Osteoblast (primary cell): Measurements from ENCODE around the gene DLG4. TPM values are rescaled to one million over a fixed set of nuclear protein-coding genes. Genes with fewer than 3 reads are reported as not detected.

ENCODE experiments used
- DNase-seq: peaks from one replicate; pipeline ENCODE4 v3.0.0; 2011; ENCODE audit warnings: low spot score, mixed read lengths; ENCODE audit not compliant: insufficient read length; ENCODE audit errors: missing footprints
- H2AFZ ChIP-seq: 2 replicates; pipeline ENCODE4 v1.6.0; 2011; ENCODE audit warnings: mild to moderate bottlenecking, low read length
- H3K27ac ChIP-seq: 2 replicates; pipeline ENCODE4 v1.5.1; 2011; ENCODE audit warnings: mild to moderate bottlenecking, low read depth, low read length, moderate library complexity
- H3K27me3 ChIP-seq: 2 replicates; pipeline ENCODE4 v1.6.0; 2012; ENCODE audit warnings: mild to moderate bottlenecking, control low read depth, inconsistent platforms, low read length, moderate library complexity; ENCODE audit not compliant: insufficient read depth
- H3K36me3 ChIP-seq: 2 replicates; pipeline ENCODE4 v1.5.1; 2011; ENCODE audit warnings: mild to moderate bottlenecking, low read length, control low read depth, moderate library complexity; ENCODE audit not compliant: insufficient read depth
- H3K4me1 ChIP-seq: 2 replicates; pipeline ENCODE4 v1.5.1; 2011; ENCODE audit warnings: mild to moderate bottlenecking, low read length, control low read depth, moderate library complexity; ENCODE audit not compliant: insufficient read depth
- H3K4me2 ChIP-seq: 2 replicates; pipeline ENCODE4 v1.6.0; 2011; ENCODE audit warnings: mild to moderate bottlenecking, low read length; ENCODE audit not compliant: insufficient read depth
- H3K4me3 ChIP-seq: fragments of 200-600 bp; sonication (generic); 3 replicates; pipeline ENCODE4 v1.5.1; 2012; ENCODE audit warnings: mild to moderate bottlenecking, low read length, inconsistent platforms; ENCODE audit not compliant: insufficient read depth
- H3K79me2 ChIP-seq: 2 replicates; pipeline ENCODE4 v1.6.0; 2012; ENCODE audit warnings: mild to moderate bottlenecking, low read length, control low read depth, inconsistent platforms; ENCODE audit not compliant: insufficient read depth
- H3K9me3 ChIP-seq: 2 replicates; pipeline ENCODE4 v1.5.1; 2011; ENCODE audit warnings: low read depth, low read length, control low read depth
- H4K20me1 ChIP-seq: 2 replicates; pipeline ENCODE4 v1.6.0; 2012; ENCODE audit warnings: mild to moderate bottlenecking, low read length, control low read depth; ENCODE audit not compliant: insufficient read depth
- CTCF ChIP-seq: IDR thresholded peaks from 2 replicates; pipeline ENCODE4 v1.5.1; 2011; ENCODE audit warnings: mild to moderate bottlenecking, low read depth, low read length, moderate library complexity; ENCODE audit errors: extremely low read depth
- total RNA-seq: library from RNA; depleted of rRNA; stranded (reverse); fragments of >200 nt; gene quantifications from 2 replicates; pipeline ENCODE4 v1.2.3, GENCODE V29; 2012

Gene DLG4
- total RNA-seq, 1 donor = 10.1 TPM

- Histone ChIP-seq H3K9me3 (no peaks in the 10 kb centered on the region), H3K27me3 (no peaks in the 10 kb centered on the region), H3K4me1 (peaks cover 31% of the 10 kb centered on the region), H3K4me2 (peak within 1 kb of the TSS; percentile 98), H4K20me1 (peaks cover 20% of the 10 kb centered on the region), H3K4me3 (peak within 1 kb of the TSS; percentile 86), H3K79me2 (peaks cover 71% of the 10 kb centered on the region), H3K27ac (peak within 1 kb of the TSS; percentile 84), H2AFZ (peak within 1 kb of the TSS; percentile 93), H3K36me3 (peaks cover 47% of the 10 kb centered on the region)
- no peak for TF ChIP-seq CTCF
- peak; percentile 96 for DNase-seq
These were observed 22.4 kb upstream of the DLG4 start, which contains the start of gene GABARAP for GRCh38 chr17:7241783-7242716. GABARAP (minus strand) TSS chr17:7242449; CDS start chr17:7242330, 119 bp downstream.

GRCh38 chr17:7241090-7241733 is 21.6 kb upstream of the DLG4 start:
- Histone ChIP-seq H3K27ac (peak overlapping the region; percentile 84), H3K4me3 (peak overlapping the region; percentile 86), H3K9me3 (no peaks in the 10 kb centered on the region), H3K27me3 (no peaks in the 10 kb centered on the region), H3K4me1 (peaks cover 33% of the 10 kb centered on the region), H4K20me1 (peaks cover 27% of the 10 kb centered on the region), H2AFZ (no peak overlapping the region), H3K79me2 (peaks cover 71% of the 10 kb centered on the region), H3K4me2 (peak overlapping the region; percentile 98), H3K36me3 (peaks cover 47% of the 10 kb centered on the region)
- DNase-seq = peak; percentile 68
- no peak for TF ChIP-seq CTCF

- Histone ChIP-seq H3K79me2 (peaks cover 74% of the 10 kb centered on the region), H3K27ac (peak overlapping the region; percentile 84), H4K20me1 (peaks cover 34% of the 10 kb centered on the region), H3K9me3 (no peaks in the 10 kb centered on the region), H3K4me2 (peak overlapping the region; percentile 98), H2AFZ (no peak overlapping the region), H3K4me1 (peaks cover 39% of the 10 kb centered on the region), H3K27me3 (no peaks in the 10 kb centered on the region), H3K36me3 (peaks cover 48% of the 10 kb centered on the region), H3K4me3 (peak overlapping the region; percentile 86)
- DNase-seq = no peak
- TF ChIP-seq CTCF = no peak
These were observed 20.7 kb upstream of the DLG4 start for GRCh38 chr17:7240375-7240774.
